ENCODE results near the gene CHTF18. TPM values are rescaled to one million over a fixed set of nuclear protein-coding genes. Genes with fewer than 3 reads are reported as not detected.
A peak's percentile ranks its signal among the peaks of the same experiment; 100 is the strongest.

Gene CHTF18
- total and polyA plus RNA-seq, 2 donors (not counting 3 experiments of a cell fraction or from before 2014, with no cell fraction given), result 33.0 to 69.5 TPM

GRCh38 chr16:787321-787966, 976 bp upstream of the CHTF18 start:
- Histone ChIP-seq H2AFZ (ENCODE audit: low read depth, low read length) (no peak overlapping the region), H3K36me3 (ENCODE audit: control insufficient read depth in 2 of 2, extremely low read depth in 1 of 2, insufficient read depth in 2 of 2, low read length in 2 of 2) (peaks cover 2 to 6% of the 10 kb centered on the region in 2 experiments), H3K9ac (replicated peaks; ENCODE audit: extremely low read depth, insufficient read depth, low read length) (peak overlapping the region; percentile 65), H3K27ac (ENCODE audit: insufficient read depth, low read depth, low read length) (no peak overlapping the region), H3K27me3 (ENCODE audit: control insufficient read depth in 2 of 2, insufficient read depth in 2 of 2, low read length in 2 of 2) (no peaks in the 10 kb centered on the region), H3K4me1 (ENCODE audit: control insufficient read depth, extremely low read depth, insufficient read depth, low read length) (peaks cover 13% of the 10 kb centered on the region), H4K20me1 (replicated peaks; ENCODE audit: control insufficient read depth, extremely low read depth, insufficient read depth, low read length) (no peaks in the 10 kb centered on the region), H3K4me3 (replicated peaks in 1 of 3; ENCODE audit: insufficient read depth in 1 of 3, low read depth in 1 of 3, low read length in 3 of 3) (peak overlapping the region; percentile 64 to 92 (median 75)), H3K9me1 (replicated peaks; ENCODE audit: control insufficient read depth, extremely low read depth, insufficient read depth, low read length) (no peaks in the 10 kb centered on the region), H3K4me2 (ENCODE audit: insufficient read depth, low read length) (peak overlapping the region; percentile 39), H3K9me3 (replicated peaks; ENCODE audit: control insufficient read depth, insufficient read depth, low read length) (no peaks in the 10 kb centered on the region), H3K79me2 (ENCODE audit: control insufficient read depth, insufficient read depth, low read length) (peaks cover 26% of the 10 kb centered on the region)
- BruUV-seq (replicated peaks), result no TSS peak
- POLR2A ChIA-PET, result no interaction called here
- no peak for TF ChIP-seq MAX (IDR thresholded peaks at IDR 0.05; ENCODE audit: insufficient read depth, insufficient read length)
- no peak for TF ChIP-seq EZH2 (IDR thresholded peaks at IDR 0.05; ENCODE audit: borderline replicate concordance, low read depth, low read length, severe bottlenecking)
- no peak for TF ChIP-seq MYC (IDR thresholded peaks at IDR 0.05; ENCODE audit: low read depth, low read length)
- no peak for TF ChIP-seq GATA2 (IDR thresholded peaks at IDR 0.05; ENCODE audit: insufficient read depth, insufficient read length, low read depth, low read length)
- no peak for TF ChIP-seq POLR2AphosphoS5 (IDR thresholded peaks at IDR 0.05; ENCODE audit: insufficient read depth, low read depth, low read length)
- no peak for TF ChIP-seq CTCF (IDR thresholded peaks at IDR 0.05; ENCODE audit: extremely low read depth in 1 of 2, insufficient read depth in 1 of 2, low read depth in 1 of 2, low read length in 2 of 2)
- TF ChIP-seq POLR2A (IDR thresholded peaks at IDR 0.05; ENCODE audit: low read depth, low read length), result no peak
- no peak for TF ChIP-seq JUN (IDR thresholded peaks at IDR 0.05; ENCODE audit: borderline replicate concordance, insufficient read depth, insufficient read length, low read depth)
- no peak for TF ChIP-seq FOS (IDR thresholded peaks at IDR 0.05; ENCODE audit: borderline replicate concordance, insufficient read depth, low read length)
- CTCF ChIA-PET, result interaction anchor here (1.2 to 5.8 kb wide), 3 partner anchors 65 to 269 kb away, joined by 4 to 67 read pairs (median 19); no protein-coding TSS in a partner anchor
- dilution Hi-C loops (cut with MboI; ENCODE audit: extremely low pct_ligation_motif_present, low sequenced_read_pairs) (no loop called here), intact Hi-C loops (cut with micrococcal nuclease) (loop anchor here (5.0 kb wide), 1 partner anchor 45 kb away; the partner anchor contains the start of gene CIAO3)
- no peak for FAIRE-seq
- DNase-seq (ENCODE audit: low read depth, low spot score), result peak; percentile 7

All from endothelial cell of umbilical vein (primary cell).